Loucy (cell line): ENCODE data around the gene IQSEC1.

Experiments
- H2AFZ ChIP-seq: fragments of 200-600 bp; sonication (generic); 2 replicates; pipeline ENCODE4 v1.6.0; 2016; ENCODE audit warnings: antibody characterized with exemption, mild to moderate bottlenecking, low read length, moderate library complexity
- H3F3A ChIP-seq: fragments of 200-600 bp; 2 replicates; pipeline ENCODE4 v1.6.0; 2016; ENCODE audit warnings: antibody characterized with exemption, low read depth, mild to moderate bottlenecking
- H3K27me3 ChIP-seq: fragments of 200-600 bp; sonication (generic); 2 replicates; pipeline ENCODE4 v1.6.1; 2014; ENCODE audit warnings: low read length, mild to moderate bottlenecking; ENCODE audit not compliant: insufficient read depth, poor library complexity, severe bottlenecking
- H3K36me3 ChIP-seq: fragments of 200-600 bp; sonication (generic); 2 replicates; pipeline ENCODE4 v1.6.1; 2016; ENCODE audit warnings: low read length; ENCODE audit not compliant: insufficient read depth
- H3K4me1 ChIP-seq: fragments of 200-600 bp; sonication (generic); 2 replicates; pipeline ENCODE4 v1.5.1; 2014; ENCODE audit warnings: low read length, mild to moderate bottlenecking; ENCODE audit not compliant: insufficient read depth, poor library complexity, severe bottlenecking
- H3K4me2 ChIP-seq: fragments of 200-600 bp; sonication (generic); 2 replicates; pipeline ENCODE4 v1.6.0; 2014; ENCODE audit warnings: antibody characterized with exemption, low read length, low read depth, mild to moderate bottlenecking; ENCODE audit not compliant: poor library complexity, severe bottlenecking
- H3K4me3 ChIP-seq: fragments of 200-600 bp; sonication (generic); 2 replicates; pipeline ENCODE4 v1.5.1; 2014; ENCODE audit warnings: low read length, mild to moderate bottlenecking, mixed read lengths; ENCODE audit not compliant: poor library complexity, severe bottlenecking
- H3K79me2 ChIP-seq: fragments of 200-600 bp; sonication (generic); 2 replicates; pipeline ENCODE4 v1.6.1; 2014; ENCODE audit warnings: low read length; ENCODE audit not compliant: insufficient read depth
- H3K9ac ChIP-seq: fragments of 200-600 bp; sonication (generic); 2 replicates; pipeline ENCODE4 v1.6.0; 2014; ENCODE audit warnings: mild to moderate bottlenecking, low read depth, low read length, moderate library complexity; ENCODE audit not compliant: poor library complexity, severe bottlenecking
- H3K9me2 ChIP-seq: fragments of 200-600 bp; sonication (generic); replicated peaks from 2 replicates; pipeline ENCODE4 v1.6.1; 2016; ENCODE audit warnings: low read depth, low read length, mixed read lengths
- H3K9me3 ChIP-seq: fragments of 200-600 bp; sonication (generic); 2 replicates; pipeline ENCODE4 v1.6.1; 2014; ENCODE audit warnings: mild to moderate bottlenecking, antibody characterized with exemption, low read length, low read depth; ENCODE audit not compliant: insufficient read depth
- H4K20me1 ChIP-seq: fragments of 200-600 bp; sonication (generic); 2 replicates; pipeline ENCODE4 v1.6.0; 2014; ENCODE audit warnings: antibody characterized with exemption, low read length, mild to moderate bottlenecking; ENCODE audit not compliant: insufficient read depth, poor library complexity, severe bottlenecking
- EZH2phosphoT487 ChIP-seq: fragments of 200-600 bp; IDR thresholded peaks from 2 replicates; pipeline ENCODE4 v1.6.1; 2018; ENCODE audit warnings: antibody characterized with exemption, mild to moderate bottlenecking, moderate library complexity, borderline replicate concordance
- TF ChIP-seq, protein P1 (sequence below): fragments of 200-600 bp; sonication (generic); conservative IDR thresholded peaks from 2 replicates; pipeline ENCODE4 v1.5.1; 2014; ENCODE audit warnings: mild to moderate bottlenecking, antibody characterized with exemption, low read length

IQSEC1 gene

GRCh38 chr3:12909710-12910109, 163.5 kb downstream of the IQSEC1 start:
- Histone ChIP-seq H3K79me2 (no peaks in the 10 kb centered on the region; the same call in 1 of the 2 replicates), H2AFZ (no peak overlapping the region), H3F3A (no peaks in the 10 kb centered on the region), H3K4me1 (no peaks in the 10 kb centered on the region), H4K20me1 (no peaks in the 10 kb centered on the region), H3K4me3 (no peak overlapping the region), H3K9me3 (no peaks in the 10 kb centered on the region), H3K4me2 (no peak overlapping the region), H3K9ac (no peak overlapping the region), H3K9me2 (no peaks in the 10 kb centered on the region), H3K36me3 (peaks cover 90% of the 10 kb centered on the region), H3K27me3 (no peaks in the 10 kb centered on the region)
- TF ChIP-seq, protein P1, sequence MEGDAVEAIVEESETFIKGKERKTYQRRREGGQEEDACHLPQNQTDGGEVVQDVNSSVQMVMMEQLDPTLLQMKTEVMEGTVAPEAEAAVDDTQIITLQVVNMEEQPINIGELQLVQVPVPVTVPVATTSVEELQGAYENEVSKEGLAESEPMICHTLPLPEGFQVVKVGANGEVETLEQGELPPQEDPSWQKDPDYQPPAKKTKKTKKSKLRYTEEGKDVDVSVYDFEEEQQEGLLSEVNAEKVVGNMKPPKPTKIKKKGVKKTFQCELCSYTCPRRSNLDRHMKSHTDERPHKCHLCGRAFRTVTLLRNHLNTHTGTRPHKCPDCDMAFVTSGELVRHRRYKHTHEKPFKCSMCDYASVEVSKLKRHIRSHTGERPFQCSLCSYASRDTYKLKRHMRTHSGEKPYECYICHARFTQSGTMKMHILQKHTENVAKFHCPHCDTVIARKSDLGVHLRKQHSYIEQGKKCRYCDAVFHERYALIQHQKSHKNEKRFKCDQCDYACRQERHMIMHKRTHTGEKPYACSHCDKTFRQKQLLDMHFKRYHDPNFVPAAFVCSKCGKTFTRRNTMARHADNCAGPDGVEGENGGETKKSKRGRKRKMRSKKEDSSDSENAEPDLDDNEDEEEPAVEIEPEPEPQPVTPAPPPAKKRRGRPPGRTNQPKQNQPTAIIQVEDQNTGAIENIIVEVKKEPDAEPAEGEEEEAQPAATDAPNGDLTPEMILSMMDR: no peak
- TF ChIP-seq EZH2phosphoT487: no peak

DNA sequence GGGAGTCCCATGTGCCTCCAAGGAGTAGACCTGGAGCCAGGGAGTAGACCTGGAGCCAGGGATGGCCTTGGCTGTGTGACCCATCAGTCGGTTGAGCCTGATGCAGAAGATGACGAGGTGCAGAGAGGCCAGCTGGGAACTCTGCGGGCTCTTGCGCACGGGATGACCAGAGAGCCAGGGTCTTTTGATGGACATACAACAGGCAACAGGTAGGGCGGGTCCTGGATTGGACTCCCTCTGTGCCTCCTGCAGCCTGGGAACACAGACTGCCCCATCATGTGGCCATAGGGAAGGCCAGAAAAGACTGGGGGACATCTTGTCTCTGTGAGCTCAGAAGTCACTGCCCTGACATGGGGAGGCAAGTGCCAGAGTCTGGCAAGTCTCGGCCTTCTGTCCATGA, 164.4 kb downstream of the IQSEC1 start:
- Histone ChIP-seq H3F3A (no peaks in the 10 kb centered on the region), H3K9me3 (no peaks in the 10 kb centered on the region), H3K4me1 (peaks cover 6% of the 10 kb centered on the region), H3K4me3 (no peak overlapping the region), H4K20me1 (no peaks in the 10 kb centered on the region), H3K79me2 (no peaks in the 10 kb centered on the region), H3K9me2 (no peaks in the 10 kb centered on the region), H3K4me2 (no peak overlapping the region), H3K9ac (no peak overlapping the region), H2AFZ (no peak overlapping the region), H3K27me3 (no peaks in the 10 kb centered on the region), H3K36me3 (peaks cover 94% of the 10 kb centered on the region)
- TF ChIP-seq, protein P1: no peak
- no peak for TF ChIP-seq EZH2phosphoT487

- Histone ChIP-seq H3K27me3 (no peaks in the 10 kb centered on the region), H3K36me3 (peaks cover 93% of the 10 kb centered on the region), H4K20me1 (no peaks in the 10 kb centered on the region), H2AFZ (no peak overlapping the region), H3K79me2 (no peaks in the 10 kb centered on the region), H3F3A (no peaks in the 10 kb centered on the region), H3K4me1 (peaks cover 12% of the 10 kb centered on the region), H3K9ac (no peak overlapping the region), H3K9me3 (no peaks in the 10 kb centered on the region), H3K4me3 (no peak overlapping the region), H3K9me2 (no peaks in the 10 kb centered on the region), H3K4me2 (no peak overlapping the region)
- TF ChIP-seq, protein P1: no peak
- TF ChIP-seq EZH2phosphoT487: no peak
These were observed 165.0 kb downstream of the IQSEC1 start for GRCh38 chr3:12908136-12908730.
